Measurements from ENCODE around the gene CDH13. TPM values are rescaled to one million over a fixed set of nuclear protein-coding genes. Genes with fewer than 3 reads are reported as not detected.

Gene CDH13
- total RNA-seq, 1 donor from 2014 or later, result not detected

DNA sequence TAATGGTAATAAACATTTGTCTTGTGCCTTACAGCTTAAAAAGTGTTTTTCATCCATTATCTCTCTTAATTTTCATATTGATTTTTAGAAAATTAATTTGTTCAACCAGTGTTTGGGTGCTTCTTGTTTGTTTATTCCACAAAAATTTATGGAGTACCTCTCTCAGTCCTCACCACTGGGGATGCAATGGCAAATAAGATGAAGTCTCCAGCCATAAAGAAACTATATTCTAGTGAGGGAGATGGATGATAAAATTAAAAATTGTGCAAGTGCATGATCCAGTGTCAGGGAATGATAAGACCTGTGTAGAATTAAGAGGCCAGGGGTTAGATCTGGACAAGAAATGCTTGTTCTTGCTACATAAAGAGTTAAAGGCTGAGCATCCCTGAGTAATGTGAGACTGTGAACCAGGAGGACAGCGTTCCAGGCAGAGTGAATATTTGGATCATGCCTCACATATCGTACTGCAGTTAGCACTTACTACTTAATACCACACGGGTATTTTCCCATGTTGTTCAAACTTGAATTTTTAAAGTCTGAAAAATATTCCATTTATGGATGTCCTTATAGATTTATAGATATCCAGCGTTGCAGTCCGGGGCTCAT is 645.3 kb downstream of the CDH13 start:
- CTCF ChIA-PET, result no interaction called here
- H3K27ac Mint-ChIP-seq, result no peak overlapping the region
- intact Hi-C loops (cut with micrococcal nuclease), result no loop called here

DNA sequence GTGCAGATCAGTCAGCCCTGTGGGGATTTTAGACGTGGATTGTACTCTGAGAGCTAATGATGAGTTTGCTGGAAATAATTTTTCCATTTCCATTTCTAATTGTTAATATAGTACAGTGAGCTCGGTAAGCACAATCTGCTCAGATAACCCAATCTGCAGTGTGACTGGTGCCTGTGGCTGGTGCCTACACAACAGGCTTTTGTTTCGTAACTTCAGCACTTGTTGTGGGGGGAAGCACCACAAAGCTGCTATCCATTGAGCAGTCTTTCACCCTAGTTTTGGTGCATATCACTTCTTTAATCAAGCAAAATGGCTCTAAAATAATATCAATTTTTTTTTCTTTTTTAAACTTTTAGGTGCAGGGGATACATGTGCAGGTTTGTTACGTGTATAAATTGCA is 646.1 kb downstream of the CDH13 start:
- Mint-ChIP-seq H3K27ac (no peak overlapping the region), H3K4me1 (no peaks in the 10 kb centered on the region), H3K4me3 (no peak overlapping the region), H3K36me3 (ENCODE audit: low read depth) (no peaks in the 10 kb centered on the region), H3K27me3 (no peaks in the 10 kb centered on the region), H3K9me3 (no peaks in the 10 kb centered on the region)
- DNase-seq (no peak), ATAC-seq (ENCODE audit: low read depth) (no peak)
- intact Hi-C loops (cut with micrococcal nuclease), result no loop called here
- TF ChIP-seq, protein P1, sequence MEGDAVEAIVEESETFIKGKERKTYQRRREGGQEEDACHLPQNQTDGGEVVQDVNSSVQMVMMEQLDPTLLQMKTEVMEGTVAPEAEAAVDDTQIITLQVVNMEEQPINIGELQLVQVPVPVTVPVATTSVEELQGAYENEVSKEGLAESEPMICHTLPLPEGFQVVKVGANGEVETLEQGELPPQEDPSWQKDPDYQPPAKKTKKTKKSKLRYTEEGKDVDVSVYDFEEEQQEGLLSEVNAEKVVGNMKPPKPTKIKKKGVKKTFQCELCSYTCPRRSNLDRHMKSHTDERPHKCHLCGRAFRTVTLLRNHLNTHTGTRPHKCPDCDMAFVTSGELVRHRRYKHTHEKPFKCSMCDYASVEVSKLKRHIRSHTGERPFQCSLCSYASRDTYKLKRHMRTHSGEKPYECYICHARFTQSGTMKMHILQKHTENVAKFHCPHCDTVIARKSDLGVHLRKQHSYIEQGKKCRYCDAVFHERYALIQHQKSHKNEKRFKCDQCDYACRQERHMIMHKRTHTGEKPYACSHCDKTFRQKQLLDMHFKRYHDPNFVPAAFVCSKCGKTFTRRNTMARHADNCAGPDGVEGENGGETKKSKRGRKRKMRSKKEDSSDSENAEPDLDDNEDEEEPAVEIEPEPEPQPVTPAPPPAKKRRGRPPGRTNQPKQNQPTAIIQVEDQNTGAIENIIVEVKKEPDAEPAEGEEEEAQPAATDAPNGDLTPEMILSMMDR (IDR thresholded peaks at IDR 0.05), result no peak
- CTCF ChIA-PET, result no interaction called here
- POLR2A ChIA-PET, result no interaction called here

More for the DNA sequence above, 645.3 kb downstream of the CDH13 start:
- H3K4me3 Mint-ChIP-seq, result no peak overlapping the region
- DNase-seq (no peak), ATAC-seq (ENCODE audit: low read depth) (no peak)
- H3K4me1 Mint-ChIP-seq, result no peaks in the 10 kb centered on the region
- TF ChIP-seq, protein P1 (IDR thresholded peaks at IDR 0.05), result no peak
- no peaks in the 10 kb centered on the region for H3K9me3 Mint-ChIP-seq
- peaks cover 4% of the 10 kb centered on the region for H3K27me3 Mint-ChIP-seq
- no peaks in the 10 kb centered on the region for H3K36me3 Mint-ChIP-seq (ENCODE audit: low read depth)
- POLR2A ChIA-PET, result no interaction called here

DNA sequence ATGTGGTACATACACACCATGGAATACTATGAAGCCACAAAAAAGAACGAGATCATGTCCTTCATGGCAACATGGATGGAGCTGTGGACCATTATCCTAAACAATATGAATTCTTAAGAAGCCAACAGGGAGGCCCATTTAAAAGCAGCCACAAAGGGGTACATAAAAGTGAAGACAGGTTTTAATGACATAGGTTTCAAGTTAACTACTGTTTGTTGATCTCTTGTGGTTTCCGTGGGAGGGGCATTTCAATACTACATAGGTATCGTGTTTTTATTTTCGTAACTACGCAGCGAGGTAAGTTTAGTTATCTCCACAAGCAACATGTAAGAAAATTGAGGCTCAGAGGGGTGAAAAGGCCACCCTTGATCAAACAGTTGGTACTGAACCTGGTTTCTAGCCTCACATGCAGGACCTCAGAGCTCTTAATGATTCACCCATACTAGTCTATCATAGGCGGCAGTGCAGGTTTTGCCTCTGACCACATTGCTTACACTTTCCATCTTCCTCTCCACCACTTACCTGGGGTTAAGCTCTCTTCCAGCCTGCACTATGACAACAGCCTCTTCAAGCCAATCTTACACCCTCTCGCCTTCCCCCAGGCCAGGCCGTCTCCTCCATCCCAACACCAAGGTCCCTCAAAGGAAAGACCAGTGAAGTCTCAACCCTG is 646.9 kb downstream of the CDH13 start:
- ATAC-seq (ENCODE audit: low read depth) (no peak), DNase-seq (no peak)
- intact Hi-C loops (cut with micrococcal nuclease), result no loop called here
- Mint-ChIP-seq H3K9me3 (no peaks in the 10 kb centered on the region), H3K4me3 (no peak overlapping the region), H3K4me1 (no peaks in the 10 kb centered on the region), H3K36me3 (ENCODE audit: low read depth) (no peaks in the 10 kb centered on the region), H3K27me3 (no peaks in the 10 kb centered on the region), H3K27ac (no peak overlapping the region)
- TF ChIP-seq, protein P1 (IDR thresholded peaks at IDR 0.05), result no peak
- CTCF ChIA-PET, result no interaction called here
- POLR2A ChIA-PET, result no interaction called here

DNA sequence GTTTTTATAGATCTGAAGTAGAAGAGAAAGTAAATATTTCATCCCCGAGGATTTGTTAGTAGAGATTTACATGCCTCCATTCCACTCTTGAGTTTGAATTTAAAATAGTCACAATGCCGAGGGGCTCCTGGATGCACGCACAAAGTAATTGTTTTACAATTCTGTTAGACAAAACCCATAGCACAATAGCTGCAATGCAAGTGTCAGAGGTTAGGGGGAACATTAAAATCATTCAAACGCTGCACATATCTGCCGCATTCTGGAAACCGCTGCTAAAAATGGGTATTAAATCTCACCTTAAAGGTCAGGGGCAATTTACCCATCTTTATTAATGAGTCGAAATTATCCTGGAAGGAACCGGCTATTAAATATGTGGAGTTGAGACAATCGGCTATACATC is 652.5 kb downstream of the CDH13 start:
- POLR2A ChIA-PET, result no interaction called here
- no peaks in the 10 kb centered on the region for H3K27me3 Mint-ChIP-seq
- H3K9me3 Mint-ChIP-seq, result no peaks in the 10 kb centered on the region
- ATAC-seq (ENCODE audit: low read depth) (no peak), DNase-seq (no peak)
- H3K27ac Mint-ChIP-seq, result no peak overlapping the region
- no peak overlapping the region for H3K4me3 Mint-ChIP-seq
- no peaks in the 10 kb centered on the region for H3K4me1 Mint-ChIP-seq
- CTCF ChIA-PET, result interaction anchor here (0.6 kb wide), 1 partner anchor 9 kb away, joined by 3 read pairs; no protein-coding TSS in a partner anchor
- no peaks in the 10 kb centered on the region for H3K36me3 Mint-ChIP-seq (ENCODE audit: low read depth)
- intact Hi-C loops (cut with micrococcal nuclease), result no loop called here
- TF ChIP-seq, protein P1 (IDR thresholded peaks at IDR 0.05), result no peak

DNA sequence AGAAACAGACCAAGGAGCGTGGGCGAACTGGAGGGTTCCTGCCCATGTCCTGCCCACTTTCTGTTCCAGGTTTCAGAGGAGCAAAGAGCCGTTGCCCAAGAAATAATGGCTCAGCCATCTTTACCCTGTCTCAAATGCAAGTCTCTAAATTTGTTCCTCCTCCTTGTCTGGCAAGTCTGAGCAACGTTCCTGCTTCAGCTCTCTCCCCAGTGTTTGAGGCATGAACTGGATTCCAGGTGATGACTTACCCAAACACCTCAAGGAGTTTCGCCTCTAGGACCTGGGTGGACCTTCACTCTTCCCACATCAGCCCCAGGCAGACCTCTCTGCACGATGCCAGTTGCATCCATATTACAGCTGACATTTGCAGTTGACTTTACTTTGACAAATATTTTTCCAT is 659.2 kb downstream of the CDH13 start:
- H3K9me3 Mint-ChIP-seq, result no peaks in the 10 kb centered on the region
- DNase-seq (no peak), ATAC-seq (ENCODE audit: low read depth) (no peak)
- H3K27ac Mint-ChIP-seq, result no peak overlapping the region
- intact Hi-C loops (cut with micrococcal nuclease), result loop anchor here (10.0 kb wide), 1 partner anchor 61 kb away; no protein-coding TSS in a partner anchor
- peaks cover 3% of the 10 kb centered on the region for H3K27me3 Mint-ChIP-seq
- no peaks in the 10 kb centered on the region for H3K36me3 Mint-ChIP-seq (ENCODE audit: low read depth)
- ChIA-PET CTCF (no interaction called here), POLR2A (no interaction called here)
- TF ChIP-seq, protein P1 (IDR thresholded peaks at IDR 0.05), result no peak
- no peak overlapping the region for H3K4me3 Mint-ChIP-seq
- no peaks in the 10 kb centered on the region for H3K4me1 Mint-ChIP-seq

Data from activated B cell treated with CpG ODN at 0.5 μM for 24 hours (primary cell).